RWPE1 (cell line): ENCODE measurements around the gene NEUROD2.

Source experiments
- CTCF ChIA-PET: fragments of 350-600 bp; sonication (Branson Sonifier 250); formaldehyde crosslinking; extraction: SDS; loops from one replicate; lab custom pipeline; 2021; lab: Yijun Ruan, JAX
- POLR2A ChIA-PET: fragments of 400-600 bp; formaldehyde crosslinking; extraction: SDS; loops from one replicate; lab custom pipeline; 2020; ENCODE audit warnings: antibody characterized with exemption; ENCODE audit not compliant: low non-redundant PET; lab: Yijun Ruan, JAX
- DNase-seq: peaks from one replicate; pipeline ENCODE4 v3.0.0; 2012; ENCODE audit warnings: low spot score
- H3K27ac ChIP-seq: fragments of 450-650 bp; 2 replicates; pipeline ENCODE4 v1.5.1; 2017
- TF ChIP-seq, protein P1 (sequence below): fragments of 450-650 bp; conservative IDR thresholded peaks from 2 replicates; pipeline ENCODE4 v1.5.1; 2017; ENCODE audit warnings: low read depth, mild to moderate bottlenecking

NEUROD2 gene

GRCh38 chr17:39600288-39600996 lies 7.3 kb downstream of the NEUROD2 start:
- ChIA-PET POLR2A (no interaction called here), CTCF (interaction anchor here (3.6 kb wide), 1 partner anchor 22 kb away, joined by 22 read pairs; no protein-coding TSS in a partner anchor)
- TF ChIP-seq, protein P1, sequence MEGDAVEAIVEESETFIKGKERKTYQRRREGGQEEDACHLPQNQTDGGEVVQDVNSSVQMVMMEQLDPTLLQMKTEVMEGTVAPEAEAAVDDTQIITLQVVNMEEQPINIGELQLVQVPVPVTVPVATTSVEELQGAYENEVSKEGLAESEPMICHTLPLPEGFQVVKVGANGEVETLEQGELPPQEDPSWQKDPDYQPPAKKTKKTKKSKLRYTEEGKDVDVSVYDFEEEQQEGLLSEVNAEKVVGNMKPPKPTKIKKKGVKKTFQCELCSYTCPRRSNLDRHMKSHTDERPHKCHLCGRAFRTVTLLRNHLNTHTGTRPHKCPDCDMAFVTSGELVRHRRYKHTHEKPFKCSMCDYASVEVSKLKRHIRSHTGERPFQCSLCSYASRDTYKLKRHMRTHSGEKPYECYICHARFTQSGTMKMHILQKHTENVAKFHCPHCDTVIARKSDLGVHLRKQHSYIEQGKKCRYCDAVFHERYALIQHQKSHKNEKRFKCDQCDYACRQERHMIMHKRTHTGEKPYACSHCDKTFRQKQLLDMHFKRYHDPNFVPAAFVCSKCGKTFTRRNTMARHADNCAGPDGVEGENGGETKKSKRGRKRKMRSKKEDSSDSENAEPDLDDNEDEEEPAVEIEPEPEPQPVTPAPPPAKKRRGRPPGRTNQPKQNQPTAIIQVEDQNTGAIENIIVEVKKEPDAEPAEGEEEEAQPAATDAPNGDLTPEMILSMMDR, result no peak
- DNase-seq, result no peak
- H3K27ac ChIP-seq, result no peak overlapping the region

- POLR2A ChIA-PET, result no interaction called here
- no peak overlapping the region for H3K27ac ChIP-seq
- TF ChIP-seq, protein P1, result no peak
- CTCF ChIA-PET, result interaction anchor here (0.7 to 3.6 kb wide), 2 partner anchors 23 to 730 kb away, joined by 4 to 22 read pairs; no protein-coding TSS in a partner anchor
- no peak for DNase-seq
These were observed 8.0 kb downstream of the NEUROD2 start for GRCh38 chr17:39599665-39600231.

GRCh38 chr17:39599004-39599664 lies 8.6 kb downstream of the NEUROD2 start:
- POLR2A ChIA-PET, result no interaction called here
- DNase-seq, result no peak
- H3K27ac ChIP-seq, result no peak overlapping the region
- CTCF ChIA-PET, result interaction anchor here (0.7 to 3.6 kb wide), 2 partner anchors 24 to 730 kb away, joined by 4 to 22 read pairs; no protein-coding TSS in a partner anchor
- TF ChIP-seq, protein P1, result no peak

DNA sequence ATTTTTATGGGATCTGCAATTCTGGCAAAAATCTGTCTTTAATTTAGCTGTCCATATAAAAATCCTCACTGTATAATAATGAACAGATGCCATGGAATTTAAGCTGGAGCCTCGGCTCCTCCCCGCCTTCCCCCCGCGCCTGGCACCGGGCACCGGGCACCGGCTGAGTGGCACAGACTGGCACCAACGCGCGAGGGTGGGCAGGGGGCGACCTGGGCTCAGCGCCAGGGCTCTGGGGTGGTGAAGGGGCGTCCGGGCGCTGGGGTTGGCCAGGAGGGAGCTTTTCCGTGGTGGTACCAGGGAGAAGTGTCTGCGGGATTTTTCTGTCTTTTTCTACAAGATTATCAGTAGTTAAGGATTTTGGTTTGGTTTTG lies 9.1 kb downstream of the NEUROD2 start:
- CTCF ChIA-PET, result interaction anchor here (1.1 to 3.6 kb wide), 2 partner anchors 23 to 24 kb away, joined by 6 to 22 read pairs; no protein-coding TSS in a partner anchor
- no peak for DNase-seq
- TF ChIP-seq, protein P1, result no peak
- POLR2A ChIA-PET, result no interaction called here
- H3K27ac ChIP-seq, result no peak overlapping the region

- no peak for DNase-seq
- TF ChIP-seq, protein P1, result no peak
- ChIA-PET POLR2A (no interaction called here), CTCF (interaction anchor here (1.1 to 3.6 kb wide), 2 partner anchors 22 to 25 kb away, joined by 6 to 22 read pairs; no protein-coding TSS in a partner anchor)
- H3K27ac ChIP-seq, result no peak overlapping the region
These were observed 9.7 kb downstream of the NEUROD2 start for GRCh38 chr17:39598047-39598481.

DNA sequence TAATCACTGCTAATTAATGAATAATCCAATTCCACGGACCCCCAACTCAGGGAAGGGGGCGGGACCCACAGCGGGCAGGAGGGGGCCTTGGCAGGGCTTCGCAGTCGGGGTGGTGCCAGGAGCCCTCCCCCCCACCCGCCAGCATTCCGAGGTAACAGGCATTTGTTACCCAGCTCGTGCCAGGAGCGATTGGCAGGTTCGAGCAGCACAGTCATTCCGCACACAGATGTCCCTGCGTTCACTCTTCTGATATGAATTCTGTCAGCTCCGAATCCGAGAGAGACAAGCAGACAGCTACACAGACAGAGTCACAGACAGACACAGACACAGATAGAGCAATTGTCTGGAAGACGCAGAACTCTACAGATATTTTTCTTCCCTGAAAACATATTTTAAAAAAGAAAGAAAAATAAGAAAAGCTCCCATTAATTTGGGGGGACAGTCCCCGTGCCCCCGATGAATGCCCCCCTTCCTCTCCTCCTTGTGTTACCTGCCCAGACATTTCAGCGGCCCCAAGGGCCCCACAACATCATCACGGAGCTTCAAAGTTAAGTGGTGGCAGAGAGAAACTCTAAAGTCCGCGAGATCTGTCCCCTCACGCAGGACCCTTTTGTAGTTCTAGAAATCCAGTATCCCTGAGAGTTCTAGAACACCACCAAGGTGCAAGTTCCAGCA lies 10.2 kb downstream of the NEUROD2 start:
- TF ChIP-seq, protein P1, result no peak
- POLR2A ChIA-PET, result no interaction called here

More for the DNA sequence above, 10.2 kb downstream of the NEUROD2 start:
- CTCF ChIA-PET, result interaction anchor here (0.7 to 3.6 kb wide), 3 partner anchors 21 to 301 kb away, joined by 4 to 22 read pairs (median 6); no protein-coding TSS in a partner anchor
- DNase-seq, result no peak
- no peak overlapping the region for H3K27ac ChIP-seq
